Nephron progenitor cell (in vitro differentiated cells): Measurements from ENCODE around the gene CD226.
A peak's percentile ranks its signal among the peaks of the same experiment; 100 is the strongest.
"Not testable (repeated sequence)": the region's sequence is repeated elsewhere in the genome, so short reads cannot be mapped to it uniquely, and the experiment has no call there.

Experiments used
- DNase-seq: peaks from one replicate; pipeline ENCODE4 v3.0.0; 2021
- H3K27ac Mint-ChIP-seq: 2 replicates; pipeline ENCODE4 v1.8.0; 2021; ENCODE audit warnings: mild to moderate bottlenecking, moderate library complexity, mixed read lengths
- H3K27me3 Mint-ChIP-seq: 2 replicates; pipeline ENCODE4 v1.8.0; 2021; ENCODE audit warnings: mild to moderate bottlenecking, low read depth, mixed read lengths; ENCODE audit not compliant: poor library complexity
- H3K36me3 Mint-ChIP-seq: 2 replicates; pipeline ENCODE4 v1.8.0; 2021; ENCODE audit warnings: low read depth, mixed read lengths
- H3K4me1 Mint-ChIP-seq: 2 replicates; pipeline ENCODE4 v1.8.0; 2021; ENCODE audit warnings: mixed read lengths
- H3K4me3 Mint-ChIP-seq: 2 replicates; pipeline ENCODE4 v1.8.0; 2021; ENCODE audit warnings: mild to moderate bottlenecking, moderate library complexity, mixed read lengths
- H3K9me3 Mint-ChIP-seq: 2 replicates; pipeline ENCODE4 v1.8.0; 2021; ENCODE audit warnings: mild to moderate bottlenecking, moderate library complexity, mixed read lengths
- CTCF ChIP-seq: fragments of 200-600 bp; sonication (generic); IDR thresholded peaks from 2 replicates; pipeline ENCODE4 v1.5.0; 2021; ENCODE audit warnings: antibody characterized with exemption

CD226 gene

GRCh38 chr18:69941183-69941582, 6.5 kb downstream of the CD226 start:
- no peak for DNase-seq
- H3K9me3 Mint-ChIP-seq = peaks cover 23% of the 10 kb centered on the region
- H3K27me3 Mint-ChIP-seq = peaks cover 2% of the 10 kb centered on the region
- H3K27ac Mint-ChIP-seq = no peak overlapping the region
- H3K4me1 Mint-ChIP-seq = peaks cover 8% of the 10 kb centered on the region
- no peak overlapping the region for H3K4me3 Mint-ChIP-seq
- no peak for TF ChIP-seq CTCF
- peaks cover 9% of the 10 kb centered on the region for H3K36me3 Mint-ChIP-seq

- DNase-seq, H3K4me3 Mint-ChIP-seq, H3K36me3 Mint-ChIP-seq, H3K4me1 Mint-ChIP-seq, H3K27ac Mint-ChIP-seq, H3K27me3 Mint-ChIP-seq: not testable (repeated sequence)
- peaks cover 23% of the 10 kb centered on the region for H3K9me3 Mint-ChIP-seq
These were observed 7.9 kb downstream of the CD226 start for GRCh38 chr18:69939812-69940211.

GRCh38 chr18:69936191-69936558, 11.5 kb downstream of the CD226 start:
- no peak for DNase-seq
- no peak overlapping the region for H3K27ac Mint-ChIP-seq
- no peaks in the 10 kb centered on the region for H3K27me3 Mint-ChIP-seq
- H3K4me3 Mint-ChIP-seq = no peak overlapping the region
- H3K36me3 Mint-ChIP-seq = no peaks in the 10 kb centered on the region
- peaks cover 7% of the 10 kb centered on the region for H3K9me3 Mint-ChIP-seq
- no peaks in the 10 kb centered on the region for H3K4me1 Mint-ChIP-seq
- TF ChIP-seq CTCF = no peak

- no peaks in the 10 kb centered on the region for H3K27me3 Mint-ChIP-seq
- H3K27ac Mint-ChIP-seq = no peak overlapping the region
- no peak for TF ChIP-seq CTCF
- H3K4me3 Mint-ChIP-seq = no peak overlapping the region
- no peaks in the 10 kb centered on the region for H3K4me1 Mint-ChIP-seq
- no peak for DNase-seq
- no peaks in the 10 kb centered on the region for H3K36me3 Mint-ChIP-seq
- peaks cover 7% of the 10 kb centered on the region for H3K9me3 Mint-ChIP-seq
These were observed 12.1 kb downstream of the CD226 start for GRCh38 chr18:69935319-69936190.

- Mint-ChIP-seq H3K4me1 (no peaks in the 10 kb centered on the region), H3K4me3 (no peak overlapping the region), H3K27me3 (no peaks in the 10 kb centered on the region), H3K9me3 (no peaks in the 10 kb centered on the region), H3K27ac (no peak overlapping the region), H3K36me3 (no peaks in the 10 kb centered on the region)
- no peak for DNase-seq
- no peak for TF ChIP-seq CTCF
These were observed 12.9 kb downstream of the CD226 start for GRCh38 chr18:69934601-69935265.

GRCh38 chr18:69929041-69929774, 18.5 kb downstream of the CD226 start:
- H3K4me3 Mint-ChIP-seq = no peak overlapping the region
- H3K4me1 Mint-ChIP-seq = no peaks in the 10 kb centered on the region
- peak overlapping the region; percentile 31 for H3K27ac Mint-ChIP-seq
- DNase-seq = no peak
- no peaks in the 10 kb centered on the region for H3K27me3 Mint-ChIP-seq
- H3K36me3 Mint-ChIP-seq = no peaks in the 10 kb centered on the region
- H3K9me3 Mint-ChIP-seq = no peaks in the 10 kb centered on the region
- TF ChIP-seq CTCF = no peak
